Gastroesophageal sphincter (tissue), 4 donors: ENCODE measurements around the gene SMCR8. TPM values are rescaled to one million over a fixed set of nuclear protein-coding genes. Genes with fewer than 3 reads are reported as not detected.

ENCODE experiments used
- ATAC-seq: fragments of 150-250 bp; one replicate; pipeline ENCODE4 v1.9.1; 2016; ENCODE audit warnings: mild to moderate bottlenecking, moderate library complexity
- H3K27ac ChIP-seq, 4 donors: fragments of 200-600 bp; sonication (generic) in 3 of 4; 1 replicate in 3 of 4; 2 replicates in 1 of 4; pipeline ENCODE4 v1.5.1; 2016 to 2019
- H3K27me3 ChIP-seq: fragments of 200-600 bp; sonication (generic); one replicate; pipeline ENCODE4 v1.5.1; 2019
- H3K36me3 ChIP-seq, 2 donors: fragments of 200-600 bp; sonication (generic); one replicate each; pipeline ENCODE4 v1.5.1; 2019; ENCODE audit warnings: control low read depth in 1 of 2
- H3K4me1 ChIP-seq, 3 donors: fragments of 200-600 bp; sonication (generic); 1 replicate in 2 of 3; 2 replicates in 1 of 3; pipeline ENCODE4 v1.5.1; 2016 to 2019; ENCODE audit warnings: control low read depth in 2 of 3
- H3K4me3 ChIP-seq, 2 donors: fragments of 200-600 bp; sonication (generic); one replicate each; pipeline ENCODE4 v1.5.1; 2019; ENCODE audit warnings: mild to moderate bottlenecking in 1 of 2, moderate library complexity in 1 of 2
- H3K9me3 ChIP-seq, 3 donors: fragments of 200-600 bp; sonication (generic); one replicate each; pipeline ENCODE4 v1.5.1; 2017 to 2019; ENCODE audit warnings: control low read depth in 2 of 3
- EP300 ChIP-seq: sonication (generic); formaldehyde crosslinking; IDR thresholded peaks from one replicate; pipeline ENCODE4 v1.6.1; 2017; ENCODE audit warnings: antibody characterized with exemption, mild to moderate bottlenecking
- POLR2A ChIP-seq, 2 donors: fragments of 450-650 bp; IDR thresholded peaks; one replicate each; pipeline ENCODE4 v1.6.1; 2017; ENCODE audit warnings: antibody characterized with exemption in 2 of 2, mild to moderate bottlenecking in 2 of 2, moderate library complexity in 1 of 2
- POLR2AphosphoS5 ChIP-seq: sonication (generic); formaldehyde crosslinking; IDR thresholded peaks from one replicate; pipeline ENCODE4 v1.6.1; 2017; ENCODE audit warnings: antibody characterized with exemption
- WGBS, 2 donors: methylation state at CpG; one replicate each; pipeline ENCODE4 v1.1.5; 2018; ENCODE audit warnings: low coverage in 1 of 2; 5-methylcytosine and 5-hydroxymethylcytosine counted together
- total RNA-seq, 4 donors: library from RNA; depleted of rRNA; stranded (reverse); fragments of >200 nt; gene quantifications; one replicate each; pipeline ENCODE4 v1.1.0, GENCODE V29; 2016
- TF ChIP-seq, protein P1 (sequence below), 4 experiments: fragments of 200-600 bp in 2 of 4; fragments of 450-650 bp in 2 of 4; sonication (generic) in 1 of 4; IDR thresholded peaks; one replicate each; pipeline ENCODE4 v1.5.1; 2017 to 2019; ENCODE audit warnings: antibody characterized with exemption in 4 of 4, mild to moderate bottlenecking in 2 of 4, moderate library complexity in 2 of 4

The SMCR8 gene
- total RNA-seq, 4 donors from 2014 or later, result 14.0 to 20.0 (median 14.9) TPM

DNA sequence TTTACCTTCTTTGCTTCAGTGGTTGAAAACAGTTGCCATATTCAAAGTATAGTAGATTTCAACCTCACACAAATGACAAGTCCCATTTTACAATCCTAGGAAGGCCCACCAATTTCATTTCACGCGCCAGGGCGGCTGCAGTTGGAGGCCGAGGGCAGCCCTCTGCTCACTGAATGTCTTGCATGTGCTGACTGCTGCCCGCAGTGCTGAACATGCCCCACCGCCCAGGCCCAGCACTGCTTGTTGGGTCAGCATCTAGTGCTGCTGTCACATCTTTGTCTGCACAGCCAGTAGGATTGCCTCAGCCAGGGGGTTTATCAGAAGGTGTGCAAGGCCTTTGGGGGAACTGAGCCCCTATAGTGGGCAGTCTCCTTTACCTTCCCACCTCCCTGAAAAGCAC is 11.5 kb downstream of the SMCR8 start:
- WGBS, 2 donors, result 100% methylated on average over 2 of the region's 6 CpGs; no CpG with 5 or more reads in 1 of the 2 donors
- Histone ChIP-seq H3K4me1 (peaks cover 0 to 8% (median 0%) of the 10 kb centered on the region in 3 donors), H3K9me3 (no peaks in the 10 kb centered on the region), H3K27ac (no peak overlapping the region), H3K4me3 (no peak overlapping the region), H3K36me3 (peaks cover 0 to 100% of the 10 kb centered on the region in 2 donors), H3K27me3 (no peaks in the 10 kb centered on the region)
- ATAC-seq, result no peak
- TF ChIP-seq, protein P1, sequence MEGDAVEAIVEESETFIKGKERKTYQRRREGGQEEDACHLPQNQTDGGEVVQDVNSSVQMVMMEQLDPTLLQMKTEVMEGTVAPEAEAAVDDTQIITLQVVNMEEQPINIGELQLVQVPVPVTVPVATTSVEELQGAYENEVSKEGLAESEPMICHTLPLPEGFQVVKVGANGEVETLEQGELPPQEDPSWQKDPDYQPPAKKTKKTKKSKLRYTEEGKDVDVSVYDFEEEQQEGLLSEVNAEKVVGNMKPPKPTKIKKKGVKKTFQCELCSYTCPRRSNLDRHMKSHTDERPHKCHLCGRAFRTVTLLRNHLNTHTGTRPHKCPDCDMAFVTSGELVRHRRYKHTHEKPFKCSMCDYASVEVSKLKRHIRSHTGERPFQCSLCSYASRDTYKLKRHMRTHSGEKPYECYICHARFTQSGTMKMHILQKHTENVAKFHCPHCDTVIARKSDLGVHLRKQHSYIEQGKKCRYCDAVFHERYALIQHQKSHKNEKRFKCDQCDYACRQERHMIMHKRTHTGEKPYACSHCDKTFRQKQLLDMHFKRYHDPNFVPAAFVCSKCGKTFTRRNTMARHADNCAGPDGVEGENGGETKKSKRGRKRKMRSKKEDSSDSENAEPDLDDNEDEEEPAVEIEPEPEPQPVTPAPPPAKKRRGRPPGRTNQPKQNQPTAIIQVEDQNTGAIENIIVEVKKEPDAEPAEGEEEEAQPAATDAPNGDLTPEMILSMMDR (IDR thresholded peaks at IDR 0.05), result no peak
- TF ChIP-seq POLR2AphosphoS5 (no peak), POLR2A (IDR thresholded peaks at IDR 0.05) (no peak), EP300 (no peak)

DNA sequence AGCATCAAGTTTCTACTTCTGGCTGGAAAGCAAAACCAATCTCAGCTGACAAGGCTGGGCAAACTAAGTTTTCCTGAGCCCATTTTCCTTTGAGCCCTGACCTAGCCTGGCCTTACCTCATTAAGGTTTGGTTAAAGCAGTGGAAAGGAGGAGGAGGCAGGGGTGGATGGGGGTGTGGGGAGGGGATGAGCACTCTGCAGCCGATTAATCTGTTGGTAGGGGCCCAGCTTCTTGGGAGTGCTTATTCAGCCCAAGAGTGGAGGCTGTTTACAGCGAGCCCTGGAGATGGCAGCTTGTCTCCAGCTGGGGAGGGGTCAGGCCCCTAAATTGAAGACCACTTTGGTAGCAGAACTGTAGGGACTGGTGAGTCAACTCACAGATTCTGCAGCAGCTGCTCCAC is 12.0 kb downstream of the SMCR8 start:
- Histone ChIP-seq H3K36me3 (peaks cover 0 to 100% of the 10 kb centered on the region in 2 donors), H3K4me1 (peaks cover 0 to 4% (median 0%) of the 10 kb centered on the region in 3 donors), H3K27ac (no peak overlapping the region), H3K27me3 (no peaks in the 10 kb centered on the region), H3K4me3 (no peak overlapping the region), H3K9me3 (no peaks in the 10 kb centered on the region)
- 29 to 54% methylated on average over 1 to 2 of the region's 2 CpGs for WGBS, 2 donors
- TF ChIP-seq, protein P1 (IDR thresholded peaks at IDR 0.05), result no peak
- TF ChIP-seq POLR2A (IDR thresholded peaks at IDR 0.05), result no peak
- TF ChIP-seq POLR2AphosphoS5, result no peak
- no peak for TF ChIP-seq EP300
- ATAC-seq, result no peak

DNA sequence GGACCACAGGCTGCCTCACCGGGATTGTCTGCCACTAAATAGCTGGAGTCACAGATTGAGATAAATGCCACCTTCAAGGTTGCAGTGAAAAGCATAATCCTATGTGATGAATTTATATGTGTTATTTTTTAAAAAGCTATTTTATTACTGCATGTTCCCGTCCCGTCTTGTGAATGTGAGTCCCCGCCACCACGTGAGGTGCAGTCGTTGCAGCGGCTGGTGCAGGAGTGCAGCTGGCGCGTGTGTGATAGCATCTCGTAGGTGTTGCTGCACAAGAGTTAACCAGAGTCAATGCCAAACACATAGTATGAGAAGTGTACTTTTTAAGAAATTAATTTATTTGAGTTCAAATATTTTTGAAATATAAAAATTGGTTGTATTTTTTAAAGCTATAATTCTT is 12.5 kb downstream of the SMCR8 start:
- no peak overlapping the region for H3K4me3 ChIP-seq
- peaks cover 0 to 4% (median 0%) of the 10 kb centered on the region in 3 donors for H3K4me1 ChIP-seq
- no peak for ATAC-seq
- peaks cover 0 to 100% of the 10 kb centered on the region in 2 donors for H3K36me3 ChIP-seq
- no peaks in the 10 kb centered on the region for H3K9me3 ChIP-seq
- no peak overlapping the region for H3K27ac ChIP-seq
- H3K27me3 ChIP-seq, result no peaks in the 10 kb centered on the region
- TF ChIP-seq POLR2AphosphoS5 (no peak), POLR2A (IDR thresholded peaks at IDR 0.05) (no peak)
- TF ChIP-seq, protein P1 (IDR thresholded peaks at IDR 0.05), result no peak
- 82 to 92% methylated on average over 8 to 9 of the region's 10 CpGs for WGBS, 2 donors

DNA sequence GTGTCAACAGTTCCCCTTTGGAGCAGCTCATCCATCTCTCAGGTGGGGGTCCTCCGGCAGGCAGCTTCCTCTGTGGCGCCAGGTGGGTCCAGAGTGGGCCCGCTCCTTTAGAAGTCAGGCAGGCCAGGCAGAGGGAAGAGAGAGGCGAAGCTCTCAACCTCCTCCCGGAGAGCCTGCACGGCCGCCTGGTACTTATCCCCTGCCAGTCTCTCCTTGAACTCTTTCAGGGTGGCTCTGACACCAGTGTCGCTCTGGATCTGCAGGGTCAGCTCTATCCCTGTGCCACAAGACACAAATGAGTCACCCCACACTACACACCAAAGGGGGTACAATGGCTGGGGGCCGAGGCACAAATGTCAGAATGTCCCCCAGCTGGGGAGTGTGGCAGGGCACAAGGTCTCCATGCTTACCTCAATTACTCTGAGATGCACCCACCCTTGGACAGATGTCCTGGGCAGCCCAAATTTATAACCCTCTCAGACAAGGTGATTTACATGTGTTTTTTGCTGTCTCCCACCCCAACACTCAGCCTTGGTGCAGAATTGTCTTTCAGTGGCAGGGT is 13.6 kb downstream of the SMCR8 start:
- WGBS, 2 donors, result 60 to 72% methylated on average over 1 to 4 of the region's 9 CpGs
- no peak for ATAC-seq
- H3K9me3 ChIP-seq, result no peaks in the 10 kb centered on the region
- no peaks in the 10 kb centered on the region for H3K27me3 ChIP-seq
- peaks cover 0 to 4% (median 0%) of the 10 kb centered on the region in 3 donors for H3K4me1 ChIP-seq
- TF ChIP-seq POLR2AphosphoS5, result no peak
- no peak for TF ChIP-seq POLR2A (IDR thresholded peaks at IDR 0.05)
- TF ChIP-seq EP300, result no peak
- peaks cover 0 to 100% of the 10 kb centered on the region in 2 donors for H3K36me3 ChIP-seq
- H3K4me3 ChIP-seq, result no peak overlapping the region
- no peak overlapping the region for H3K27ac ChIP-seq

DNA sequence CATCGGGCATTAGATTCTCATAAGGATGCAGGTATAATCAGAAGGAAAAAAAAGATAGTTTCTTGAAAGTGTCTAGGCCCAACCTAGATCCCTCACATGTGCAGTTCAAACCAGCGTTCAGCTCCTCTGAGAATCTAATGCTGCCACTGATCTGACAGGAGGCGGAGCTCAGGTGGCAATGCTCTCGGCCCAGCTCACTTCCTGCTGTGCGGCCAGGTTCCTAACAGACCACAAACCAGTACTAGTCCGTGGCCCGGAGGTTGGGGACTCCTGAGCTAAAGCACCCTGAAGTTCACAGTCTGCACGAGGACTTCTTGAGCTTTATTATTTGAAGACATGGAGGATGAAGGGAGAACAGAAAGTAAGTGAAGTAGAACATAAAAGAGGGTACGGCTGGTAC is 16.8 kb downstream of the SMCR8 start:
- WGBS, 2 donors, result 86 to 91% methylated on average over 6 to 7 of the region's 9 CpGs
- no peak overlapping the region for H3K4me3 ChIP-seq
- TF ChIP-seq POLR2AphosphoS5 (no peak), EP300 (no peak), POLR2A (IDR thresholded peaks at IDR 0.05) (no peak)
- TF ChIP-seq, protein P1 (IDR thresholded peaks at IDR 0.05), result no peak
- no peak for ATAC-seq
- H3K27me3 ChIP-seq, result no peaks in the 10 kb centered on the region
- H3K9me3 ChIP-seq, result no peaks in the 10 kb centered on the region
- no peaks in the 10 kb centered on the region for H3K4me1 ChIP-seq
- H3K27ac ChIP-seq, result no peak overlapping the region
- peaks cover 0 to 100% of the 10 kb centered on the region in 2 donors for H3K36me3 ChIP-seq
